ENCODE results near the gene NGF.
"Not testable (repeated sequence)": the region's sequence is repeated elsewhere in the genome, so short reads cannot be mapped to it uniquely, and the experiment has no call there.

NGF gene

GRCh38 chr1:115310581-115311473 lies 27.2 kb downstream of the NGF start:
- H3K9me3 ChIP-seq: no peaks in the 10 kb centered on the region
- H3K27me3 ChIP-seq: no peaks in the 10 kb centered on the region
- no peaks in the 10 kb centered on the region for H3K4me1 ChIP-seq
- no peak overlapping the region for H3K4me3 ChIP-seq (ENCODE audit: low read depth, low read length)
- H3K36me3 ChIP-seq: no peaks in the 10 kb centered on the region
- no peak for TF ChIP-seq CTCF (IDR thresholded peaks at IDR 0.05; ENCODE audit: low read depth, low read length)
- no peak for DNase-seq

GRCh38 chr1:115309504-115309903 lies 28.5 kb downstream of the NGF start:
- not testable (repeated sequence) for H3K4me3 ChIP-seq (ENCODE audit: low read depth, low read length); DNase-seq; H3K4me1 ChIP-seq; H3K9me3 ChIP-seq; H3K27me3 ChIP-seq; H3K36me3 ChIP-seq

- TF ChIP-seq CTCF (IDR thresholded peaks at IDR 0.05; ENCODE audit: low read depth, low read length): no peak
- Histone ChIP-seq H3K4me3 (ENCODE audit: low read depth, low read length) (no peak overlapping the region), H3K27me3 (no peaks in the 10 kb centered on the region), H3K36me3 (no peaks in the 10 kb centered on the region), H3K4me1 (no peaks in the 10 kb centered on the region), H3K9me3 (no peaks in the 10 kb centered on the region)
- DNase-seq: no peak
These were observed 29.1 kb downstream of the NGF start for GRCh38 chr1:115308969-115309368.

GRCh38 chr1:115307661-115308060 lies 30.4 kb downstream of the NGF start:
- no peak for TF ChIP-seq CTCF (IDR thresholded peaks at IDR 0.05; ENCODE audit: low read depth, low read length)
- no peak for DNase-seq
- no peaks in the 10 kb centered on the region for H3K36me3 ChIP-seq
- no peaks in the 10 kb centered on the region for H3K9me3 ChIP-seq
- H3K4me3 ChIP-seq (ENCODE audit: low read depth, low read length): no peak overlapping the region
- no peaks in the 10 kb centered on the region for H3K4me1 ChIP-seq
- H3K27me3 ChIP-seq: no peaks in the 10 kb centered on the region

- Histone ChIP-seq H3K36me3 (no peaks in the 10 kb centered on the region), H3K9me3 (no peaks in the 10 kb centered on the region), H3K4me1 (no peaks in the 10 kb centered on the region), H3K27me3 (no peaks in the 10 kb centered on the region), H3K4me3 (ENCODE audit: low read depth, low read length) (no peak overlapping the region)
- no peak for DNase-seq
- TF ChIP-seq CTCF (IDR thresholded peaks at IDR 0.05; ENCODE audit: low read depth, low read length): no peak
These were observed 31.9 kb downstream of the NGF start for GRCh38 chr1:115306146-115306545.

- TF ChIP-seq CTCF (IDR thresholded peaks at IDR 0.05; ENCODE audit: low read depth, low read length): no peak
- Histone ChIP-seq H3K4me1 (no peaks in the 10 kb centered on the region), H3K9me3 (no peaks in the 10 kb centered on the region), H3K36me3 (no peaks in the 10 kb centered on the region), H3K27me3 (no peaks in the 10 kb centered on the region), H3K4me3 (ENCODE audit: low read depth, low read length) (no peak overlapping the region)
- no peak for DNase-seq
These were observed 34.7 kb downstream of the NGF start for GRCh38 chr1:115303364-115303763.
